K562 (cell line): ENCODE data around the gene FBRS. TPM values are rescaled to one million over a fixed set of nuclear protein-coding genes. Genes with fewer than 3 reads are reported as not detected.

Experiments used
- ATAC-seq: fragments of 200-7000 bp; cut with Tn5 transposase; 3 replicates; pipeline ENCODE4 v1.9.1; 2020; ENCODE audit warnings: moderate library complexity
- BruUV-seq: library from RNA; stranded (reverse); fragments of 400-500 nt; replicated peaks from 2 replicates; lab custom pipeline; 2021; lab: Mats Ljungman, UMichigan
- CTCF ChIA-PET: fragments of 300-600 bp; formaldehyde crosslinking; extraction: SDS; loops from one replicate; lab custom pipeline; 2021; ENCODE audit warnings: low intra/inter-chr PET ratio; lab: Yijun Ruan, JAX
- POLR2A ChIA-PET: fragments of 300-600, 350-650 bp; sonication (Branson Sonifier 250); formaldehyde crosslinking; extraction: SDS; loops from one replicate; lab custom pipeline; 2021; ENCODE audit warnings: antibody characterized with exemption, inconsistent platforms; lab: Yijun Ruan, JAX
- DNase-seq, 4 experiments: peaks; one replicate each; pipeline versions ENCODE4 v3.0.0 to v3.0.0-alpha.2; 2011 to 2018; ENCODE audit warnings: low spot score in 3 of 4, mixed read lengths in 3 of 4; ENCODE audit errors: extremely low read depth in 1 of 4
- FAIRE-seq: peaks from 2 replicates; lab custom pipeline; 2011; peaks lifted over from hg19 to GRCh38; lab: Jason Lieb, UNC
- H2AFZ ChIP-seq: 2 replicates; pipeline ENCODE4 v1.6.0; 2011; ENCODE audit warnings: low read depth, low read length, control low read depth, inconsistent platforms
- H3K27ac ChIP-seq: fragments of 200-600 bp; 3 replicates; pipeline ENCODE4 v1.8.0; 2011; ENCODE audit warnings: low read depth, mild to moderate bottlenecking, control low read depth, inconsistent platforms, low read length, moderate library complexity, mixed read lengths; ENCODE audit errors: extremely low read depth
- H3K27me3 ChIP-seq, 2 experiments: fragments of 300-600 bp in 1 of 2; 2 replicates in 1 of 2; 3 replicates in 1 of 2; pipeline versions ENCODE4 v1.6.0 to v1.8.0; 2011; ENCODE audit warnings: inconsistent platforms in 2 of 2, low read length in 2 of 2, mild to moderate bottlenecking in 1 of 2, mixed read lengths in 1 of 2, moderate library complexity in 1 of 2; ENCODE audit not compliant: control insufficient read depth in 2 of 2, insufficient read depth in 2 of 2
- H3K36me3 ChIP-seq: fragments of 300-600 bp; 3 replicates; pipeline ENCODE4 v1.8.0; 2011; ENCODE audit warnings: mild to moderate bottlenecking, low read length, inconsistent platforms; ENCODE audit not compliant: control insufficient read depth, insufficient read depth
- H3K4me1 ChIP-seq, 2 experiments: fragments of 200-600 bp in 1 of 2; replicated peaks in 1 of 2; 2 replicates in 1 of 2; 3 replicates in 1 of 2; pipeline versions ENCODE4 v1.5.1 to v1.8.0; 2011; ENCODE audit warnings: inconsistent platforms in 2 of 2, low read length in 2 of 2, mild to moderate bottlenecking in 1 of 2, mixed read lengths in 1 of 2, moderate library complexity in 1 of 2; ENCODE audit not compliant: control insufficient read depth in 2 of 2, insufficient read depth in 2 of 2
- H3K4me2 ChIP-seq: 2 replicates; pipeline ENCODE4 v1.6.1; 2011; ENCODE audit warnings: low read length, control low read depth, inconsistent platforms, mixed read lengths; ENCODE audit not compliant: insufficient read depth
- H3K4me3 ChIP-seq: fragments of 200-600 bp; sonication (generic), shearing (Covaris generic); 2 replicates; pipeline ENCODE4 v1.5.1; 2016; ENCODE audit warnings: control low read depth, inconsistent platforms
- H3K79me2 ChIP-seq: fragments of 200-600 bp; 3 replicates; pipeline ENCODE4 v1.8.0; 2011; ENCODE audit warnings: low read length, inconsistent platforms; ENCODE audit not compliant: control insufficient read depth, insufficient read depth
- H3K9ac ChIP-seq, 2 experiments: 2 replicates each; pipeline versions ENCODE4 v1.6.0 to v1.6.1; 2011; ENCODE audit warnings: low read depth in 2 of 2, low read length in 2 of 2, control low read depth in 1 of 2, inconsistent platforms in 1 of 2, mild to moderate bottlenecking in 1 of 2, mixed read lengths in 1 of 2; ENCODE audit not compliant: insufficient read depth in 1 of 2
- H3K9me1 ChIP-seq: one replicate; pipeline ENCODE4 v1.6.0; 2011; ENCODE audit warnings: inconsistent platforms, mild to moderate bottlenecking, low read length, moderate library complexity; ENCODE audit not compliant: control insufficient read depth, insufficient read depth
- H3K9me3 ChIP-seq: replicated peaks from 2 replicates; pipeline ENCODE4 v1.5.1; 2011; ENCODE audit warnings: low read depth, low read length, inconsistent platforms; ENCODE audit not compliant: control insufficient read depth, insufficient read depth
- H4K20me1 ChIP-seq: replicated peaks from 2 replicates; pipeline ENCODE4 v1.6.1; 2011; ENCODE audit warnings: low read length, inconsistent platforms, mixed read lengths; ENCODE audit not compliant: control insufficient read depth, insufficient read depth
- EZH2 ChIP-seq: IDR thresholded peaks from 2 replicates; pipeline ENCODE4 v1.6.1; 2012; ENCODE audit warnings: low read depth, mild to moderate bottlenecking, inconsistent platforms, low read length, borderline replicate concordance
- KLF10 ChIP-seq: fragments of 250-450 bp; sonication (Bioruptor Pico); IDR thresholded peaks from 2 replicates; pipeline ENCODE4 v1.6.1; 2021; ENCODE audit warnings: matching md5 sums
- MNT ChIP-seq, 2 experiments: fragments of 450-650 bp; conservative IDR thresholded peaks; 2 replicates each; pipeline ENCODE4 v1.6.1; 2017; ENCODE audit warnings: mild to moderate bottlenecking in 2 of 2, moderate library complexity in 2 of 2
- PHF21A ChIP-seq: fragments of 450-650 bp; IDR thresholded peaks from 2 replicates; pipeline ENCODE4 v1.6.1; 2017; ENCODE audit warnings: low read depth, borderline replicate concordance
- PREB ChIP-seq: sonication (generic); formaldehyde crosslinking; IDR thresholded peaks from 2 replicates; pipeline ENCODE4 v1.8.1; 2023; ENCODE audit warnings: mild to moderate bottlenecking, missing genetic modification reagents
- RB1 ChIP-seq: fragments of 450-650 bp; IDR thresholded peaks from 2 replicates; pipeline ENCODE4 v1.6.1; 2017; ENCODE audit warnings: low read depth, mild to moderate bottlenecking
- SPI1 ChIP-seq: IDR thresholded peaks from 2 replicates; pipeline ENCODE4 v1.6.1; 2011; ENCODE audit warnings: low read depth, low read length, control low read depth, borderline replicate concordance
- TEAD4 ChIP-seq, 2 experiments: sonication (generic) in 1 of 2; formaldehyde crosslinking in 1 of 2; IDR thresholded peaks; 2 replicates each; pipeline versions ENCODE4 v1.6.1 to v1.8.0; 2012 to 2022; ENCODE audit warnings: borderline replicate concordance in 1 of 2, inconsistent platforms in 1 of 2, low read length in 1 of 2, mild to moderate bottlenecking in 1 of 2, missing genetic modification reagents in 1 of 2
- WGBS: fragments of 100-300 bp; shearing (Covaris generic); methylation state at CpG from one replicate; pipeline ENCODE4 v1.1.6; 2016; ENCODE audit warnings: low coverage, mixed read lengths; ENCODE audit not compliant: insufficient coverage; ENCODE audit errors: missing lambda C conversion rate; 5-methylcytosine and 5-hydroxymethylcytosine counted together
- in situ Hi-C: fragments of 300-500 bp; cut with MboI; formaldehyde crosslinking; loops from 4 replicates; pipeline ENCODE4 v1.15.0; 2018; ENCODE audit warnings: inconsistent platforms, mixed read lengths
- intact Hi-C: fragments of 100-400 bp; cut with micrococcal nuclease; formaldehyde crosslinking; loops from 2 replicates; pipeline ENCODE4 v1.14.2; 2022
- polyA plus RNA-seq, 8 experiments: library from polyadenylated mRNA; depleted of rRNA in 4 of 8; stranded (reverse) in 5 of 8; unstranded in 3 of 8; fragments of >200 nt; fragmentation: Nextera tagmentation in 2 of 8; fragmentation: Illumina TruSeq in 1 of 8; extraction: Ambion mirVana in 2 of 8; extraction: Trizol in 1 of 8; gene quantifications; 2 replicates each; pipeline versions ENCODE4 v1.2.1 to v1.2.3, GENCODE V29; 2011 to 2014; ENCODE audit warnings: inconsistent platforms in 1 of 8, missing spikeins in 1 of 8
- total RNA-seq, 7 experiments: library from RNA; depleted of rRNA in 6 of 7; stranded (reverse); fragments of >200 nt in 6 of 7; fragmentation: Illumina TruSeq in 2 of 7; extraction: Trizol in 2 of 7; gene quantifications; 2 replicates each; pipeline versions ENCODE4 v1.2.1 to v1.2.3, GENCODE V29; 2011 to 2021; ENCODE audit warnings: low replicate concordance in 1 of 7

Gene FBRS
- total and polyA plus RNA-seq, 9 of the 15 experiments (the other 6 are each of a cell fraction or from before 2014, with no cell fraction given) = 0.32 to 59.5 (median 13.1) TPM

GRCh38 chr16:30652005-30652296 is 6.3 kb upstream of the FBRS start:
- in situ Hi-C loops = no loop called here
- TF ChIP-seq KLF10 (CRISPR knock-in tag) (no peak), PHF21A (no peak), RB1 (no peak), EZH2 (no peak), TEAD4 (IDR thresholded peaks at IDR 0.05; ENCODE audit: low read length) (no peak), TEAD4 (CRISPR knock-in tag; IDR thresholded peaks at IDR 0.05; ENCODE audit: borderline replicate concordance) (no peak), PREB (CRISPR knock-in tag) (no peak), MNT (conservative IDR thresholded peaks at IDR 0.05) (no peak), SPI1 (no peak)
- DNase-seq (no peak), FAIRE-seq (peak; percentile 23), ATAC-seq (no peak)
- Histone ChIP-seq H3K27ac (peak overlapping the region; percentile 98), H3K27me3 (no peaks in the 10 kb centered on the region), H3K9me3 (no peaks in the 10 kb centered on the region; the same call in 1 of the 2 replicates), H3K9me1 (no peaks in the 10 kb centered on the region), H2AFZ (peak overlapping the region; percentile 77), H4K20me1 (no peaks in the 10 kb centered on the region), H3K36me3 (peaks cover 47% of the 10 kb centered on the region), H3K4me2 (peak overlapping the region; percentile 81), H3K9ac (peak overlapping the region; percentile 98 to 100), H3K4me3 (peak overlapping the region; percentile 98), H3K79me2 (peaks cover 18% of the 10 kb centered on the region), H3K4me1 (peaks cover 14 to 41% of the 10 kb centered on the region in 2 experiments; a peak in 4 of 5 replicates)
- ChIA-PET POLR2A (interaction anchor here (0.6 kb wide), 1 partner anchor 244 kb away, joined by 3 read pairs; no protein-coding TSS in a partner anchor), CTCF (no interaction called here)
- 8% methylated on average over 2 of the region's 2 CpGs for WGBS
- intact Hi-C loops = loop anchor here (10.0 kb wide), 3 partner anchors 163 to 587 kb away; partner anchors contain the start of genes ALDOA, TBX6 and YPEL3
- BruUV-seq = no TSS peak
